Hematopoietic multipotent progenitor cell (in vitro differentiated cells): ENCODE results near the gene CASK. TPM values are rescaled to one million over a fixed set of nuclear protein-coding genes. Genes with fewer than 3 reads are reported as not detected.
A peak's percentile ranks its signal among the peaks of the same experiment; 100 is the strongest.
"Not testable (repeated sequence)": the region's sequence is repeated elsewhere in the genome, so short reads cannot be mapped to it uniquely, and the experiment has no call there.

ENCODE experiments used
- DNase-seq, 3 donors: peaks; one replicate each; pipeline ENCODE4 v3.0.0-alpha.2; 2011 to 2015; ENCODE audit warnings: low read depth in 2 of 3, low spot score in 2 of 3
- total RNA-seq: library from RNA; depleted of rRNA; stranded (reverse); fragments of >200 nt; gene quantifications from one replicate; pipeline ENCODE4 v1.2.3, GENCODE V29; 2012

CASK gene
- total RNA-seq, 1 donor = 4.3 TPM

- DNase-seq = peak in 1 of 3 donors; percentile 22
These were observed 186.3 kb downstream of the CASK start for GRCh38 chrX:41737065-41737464.

GRCh38 chrX:41734530-41734929 lies 188.8 kb downstream of the CASK start:
- DNase-seq = peak in 1 of 3 donors; percentile 36

- DNase-seq = peak in 1 of 3 donors; percentile 5
These were observed 189.4 kb downstream of the CASK start for GRCh38 chrX:41733939-41734338.

- DNase-seq = no peak
These were observed 191.1 kb downstream of the CASK start for GRCh38 chrX:41732260-41732659.

GRCh38 chrX:41730081-41730480 lies 193.3 kb downstream of the CASK start:
- DNase-seq = no peak

GRCh38 chrX:41728125-41728524 lies 195.2 kb downstream of the CASK start:
- no peak for DNase-seq

GRCh38 chrX:41723826-41724225 lies 199.5 kb downstream of the CASK start, which contains the start of gene GPR82:
GPR82 (plus strand) TSS chrX:41724181; CDS start chrX:41727027, 2,846 bp downstream.
- peak in 1 of 3 donors; percentile 10 for DNase-seq

GRCh38 chrX:41722816-41723618 lies 200.3 kb downstream of the CASK start:
- DNase-seq = no peak

GRCh38 chrX:41722214-41722613 lies 201.1 kb downstream of the CASK start:
- DNase-seq = no peak

GRCh38 chrX:41721590-41721989 lies 201.8 kb downstream of the CASK start:
- no peak for DNase-seq

GRCh38 chrX:41720125-41720779 lies 203.1 kb downstream of the CASK start:
- no peak for DNase-seq

- DNase-seq = not testable (repeated sequence)
These were observed 203.7 kb downstream of the CASK start for GRCh38 chrX:41719610-41720009.

GRCh38 chrX:41718481-41719235 lies 204.7 kb downstream of the CASK start:
- DNase-seq = no peak

GRCh38 chrX:41716767-41717473 lies 206.4 kb downstream of the CASK start:
- no peak for DNase-seq

GRCh38 chrX:41716222-41716621 lies 207.1 kb downstream of the CASK start:
- no peak for DNase-seq

GRCh38 chrX:41711021-41711667 lies 212.2 kb downstream of the CASK start:
- no peak for DNase-seq

GRCh38 chrX:41708486-41708885 lies 214.9 kb downstream of the CASK start:
- DNase-seq = no peak

- no peak for DNase-seq
These were observed 216.1 kb downstream of the CASK start for GRCh38 chrX:41707218-41707617.

GRCh38 chrX:41705680-41706374 lies 217.5 kb downstream of the CASK start:
- peak in 1 of 3 donors; percentile 66 for DNase-seq

- DNase-seq = no peak
These were observed 218.3 kb downstream of the CASK start for GRCh38 chrX:41705042-41705441.
